IPS DF 6.9 (cell line): ENCODE data around the gene SPATA25.
A peak's percentile ranks its signal among the peaks of the same experiment; 100 is the strongest.

Experiments
- DNase-seq: peaks from one replicate; pipeline ENCODE4 v3.0.0-alpha.2; 2013; ENCODE audit warnings: low read depth, low spot score
- H3K27ac ChIP-seq: one replicate; pipeline ENCODE4 v1.5.1; 2013; ENCODE audit warnings: low read length, control low read depth
- H3K27me3 ChIP-seq: 2 replicates; pipeline ENCODE4 v1.6.1; 2013; ENCODE audit warnings: mild to moderate bottlenecking, low read length; ENCODE audit not compliant: control insufficient read depth, insufficient read depth
- H3K36me3 ChIP-seq: 2 replicates; pipeline ENCODE4 v1.6.1; 2013; ENCODE audit warnings: low read length; ENCODE audit not compliant: control insufficient read depth, insufficient read depth
- H3K4me1 ChIP-seq: 2 replicates; pipeline ENCODE4 v1.6.1; 2013; ENCODE audit warnings: low read length; ENCODE audit not compliant: control insufficient read depth, insufficient read depth
- H3K4me3 ChIP-seq: 2 replicates; pipeline ENCODE4 v1.5.1; 2013; ENCODE audit warnings: mild to moderate bottlenecking, low read length
- H3K9me3 ChIP-seq: 2 replicates; pipeline ENCODE4 v1.6.1; 2013; ENCODE audit warnings: low read length, inconsistent platforms; ENCODE audit not compliant: control insufficient read depth, insufficient read depth
- WGBS: extraction: QIAGEN DNeasy Blood & Tissue Kit; methylation state at CpG from one replicate; pipeline ENCODE4 v1.1.7; 2013; ENCODE audit warnings: mixed read lengths, missing lambda C conversion rate; ENCODE audit not compliant: insufficient read length, insufficient coverage; 5-methylcytosine and 5-hydroxymethylcytosine counted together

Gene SPATA25

GRCh38 chr20:45924391-45925261 is 37.2 kb upstream of the SPATA25 start:
- no peak for DNase-seq
- H3K27me3 ChIP-seq, result no peaks in the 10 kb centered on the region
- H3K4me3 ChIP-seq, result no peak overlapping the region
- H3K27ac ChIP-seq, result no peak overlapping the region
- H3K36me3 ChIP-seq, result no peaks in the 10 kb centered on the region
- H3K4me1 ChIP-seq, result peaks cover 2% of the 10 kb centered on the region; the same call in 1 of the 2 replicates
- H3K9me3 ChIP-seq, result no peaks in the 10 kb centered on the region
- no CpG with 5 or more reads among the region's 21 CpGs for WGBS

GRCh38 chr20:45921337-45922189 is 34.1 kb upstream of the SPATA25 start:
- Histone ChIP-seq H3K4me3 (no peak overlapping the region), H3K4me1 (peaks cover 2% of the 10 kb centered on the region; the same call in 1 of the 2 replicates), H3K27ac (no peak overlapping the region), H3K27me3 (no peaks in the 10 kb centered on the region), H3K36me3 (no peaks in the 10 kb centered on the region), H3K9me3 (no peaks in the 10 kb centered on the region)
- DNase-seq, result no peak
- no CpG with 5 or more reads among the region's 11 CpGs for WGBS

GRCh38 chr20:45920462-45921336 is 33.3 kb upstream of the SPATA25 start:
- no peak overlapping the region for H3K27ac ChIP-seq
- no CpG with 5 or more reads among the region's 9 CpGs for WGBS

GRCh38 chr20:45919542-45920399 is 32.3 kb upstream of the SPATA25 start:
- no CpG with 5 or more reads among the region's 11 CpGs for WGBS
- Histone ChIP-seq H3K4me1 (no peaks in the 10 kb centered on the region), H3K36me3 (no peaks in the 10 kb centered on the region), H3K4me3 (no peak overlapping the region), H3K9me3 (no peaks in the 10 kb centered on the region), H3K27me3 (no peaks in the 10 kb centered on the region), H3K27ac (no peak overlapping the region)
- no peak for DNase-seq

More at GRCh38 chr20:45920462-45921336, 33.3 kb upstream of the SPATA25 start:
- no peak for DNase-seq
- no peaks in the 10 kb centered on the region for H3K9me3 ChIP-seq
- H3K4me1 ChIP-seq, result no peaks in the 10 kb centered on the region
- H3K27me3 ChIP-seq, result no peaks in the 10 kb centered on the region
- no peaks in the 10 kb centered on the region for H3K36me3 ChIP-seq
- H3K4me3 ChIP-seq, result no peak overlapping the region

DNA sequence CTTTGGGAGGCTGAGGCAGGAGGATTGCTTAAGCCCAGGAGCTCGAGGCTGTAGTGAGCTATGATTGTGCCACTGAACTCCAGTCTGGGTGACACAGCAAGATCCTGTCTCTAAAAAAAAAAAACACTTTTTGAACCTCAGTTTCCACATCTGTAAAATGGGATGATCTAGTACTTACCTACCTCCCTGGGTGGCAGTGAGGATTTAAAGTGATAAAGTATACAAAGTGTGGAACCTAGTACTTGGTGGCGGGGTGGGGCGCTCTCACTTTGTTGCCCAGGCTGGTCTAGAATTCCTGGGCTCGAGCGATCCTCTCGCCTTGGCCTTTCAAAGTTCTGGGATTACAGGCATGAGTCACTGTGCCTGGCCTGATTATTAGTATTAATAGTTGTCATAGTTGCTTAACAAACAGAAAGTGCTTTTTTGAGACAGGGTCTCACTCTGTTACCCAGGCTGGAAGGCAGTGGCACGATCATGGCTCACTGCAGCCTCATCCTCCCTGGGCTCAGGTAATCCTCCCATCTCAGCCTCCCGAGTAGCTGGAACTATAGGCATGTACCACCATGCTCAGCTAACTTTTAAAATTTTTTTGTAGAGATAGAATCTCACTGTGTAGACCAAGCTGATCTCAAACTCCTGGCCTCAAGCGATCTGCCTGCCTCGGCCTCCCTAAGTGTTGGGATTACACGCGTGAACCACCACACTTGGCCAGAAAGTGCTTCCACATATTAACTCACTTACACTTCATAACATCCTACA is 31.5 kb upstream of the SPATA25 start:
- Histone ChIP-seq H3K27ac (no peak overlapping the region), H3K9me3 (no peaks in the 10 kb centered on the region), H3K4me3 (no peak overlapping the region), H3K27me3 (no peaks in the 10 kb centered on the region), H3K36me3 (no peaks in the 10 kb centered on the region), H3K4me1 (no peaks in the 10 kb centered on the region)
- no peak for DNase-seq
- no CpG with 5 or more reads among the region's 12 CpGs for WGBS

DNA sequence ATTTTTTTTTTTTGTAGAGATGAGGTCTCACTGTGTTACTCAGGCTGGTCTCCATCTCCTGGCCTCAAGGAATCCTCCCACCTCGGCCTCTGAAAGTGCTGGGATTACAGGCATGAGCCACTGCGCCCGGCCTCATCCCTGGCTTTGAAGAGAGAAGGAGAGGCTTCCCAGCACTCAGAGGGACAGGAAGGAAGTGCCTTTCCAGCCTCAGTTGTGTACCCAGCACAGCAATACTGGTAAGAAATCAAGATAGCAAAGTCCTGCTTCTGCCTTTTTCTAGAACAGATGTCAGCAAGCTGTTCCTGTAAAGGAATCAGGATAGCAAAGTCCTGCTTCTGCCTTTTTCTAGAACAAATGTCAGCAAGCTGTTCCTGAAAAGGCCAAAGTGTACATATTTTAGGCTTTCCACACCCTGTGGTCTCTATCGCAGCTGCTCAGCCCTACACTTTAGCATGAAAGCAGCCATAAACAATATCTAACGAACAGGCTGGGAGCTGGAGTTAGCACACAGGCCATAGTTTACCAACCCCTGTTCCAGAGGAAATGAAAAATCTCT is 30.8 kb upstream of the SPATA25 start:
- no peak for DNase-seq
- Histone ChIP-seq H3K27me3 (no peaks in the 10 kb centered on the region), H3K27ac (no peak overlapping the region), H3K4me3 (no peak overlapping the region), H3K4me1 (no peaks in the 10 kb centered on the region), H3K9me3 (no peaks in the 10 kb centered on the region), H3K36me3 (no peaks in the 10 kb centered on the region)
- no CpG with 5 or more reads among the region's 5 CpGs for WGBS

- Histone ChIP-seq H3K9me3 (no peaks in the 10 kb centered on the region), H3K4me3 (no peak overlapping the region), H3K36me3 (no peaks in the 10 kb centered on the region), H3K27me3 (no peaks in the 10 kb centered on the region), H3K4me1 (no peaks in the 10 kb centered on the region), H3K27ac (no peak overlapping the region)
- DNase-seq, result no peak
- no CpG with 5 or more reads among the region's 5 CpGs for WGBS
Measured at GRCh38 chr20:45917790-45918141, 30.3 kb upstream of the SPATA25 start.

- Histone ChIP-seq H3K27me3 (no peaks in the 10 kb centered on the region), H3K4me3 (no peak overlapping the region), H3K9me3 (no peaks in the 10 kb centered on the region), H3K27ac (no peak overlapping the region), H3K36me3 (0 out of 2 replicates have a peak, but pooled peaks cover 5% of the 10 kb centered on the region), H3K4me1 (peaks cover 3% of the 10 kb centered on the region; the same call in 1 of the 2 replicates)
- no CpG with 5 or more reads among the region's 5 CpGs for WGBS
- DNase-seq, result no peak
Measured at GRCh38 chr20:45913116-45913515, 25.7 kb upstream of the SPATA25 start.

DNA sequence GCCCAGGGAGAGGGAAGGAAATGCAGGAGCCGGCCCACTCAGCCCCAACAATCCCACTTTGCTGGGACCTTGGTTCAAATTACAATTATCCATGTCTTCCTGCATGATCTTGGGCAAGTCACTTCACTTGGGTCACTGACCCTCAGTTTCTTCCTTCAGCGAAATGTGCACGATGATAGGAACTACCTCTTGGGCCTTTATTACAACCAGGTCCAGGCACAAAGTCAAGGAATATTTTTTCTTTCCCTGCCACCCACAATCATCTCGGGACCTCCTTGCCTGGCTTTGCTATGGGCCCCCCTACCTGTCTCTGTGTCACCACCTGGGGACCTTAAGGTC is 24.9 kb upstream of the SPATA25 start:
- no peak for DNase-seq
- Histone ChIP-seq H3K27me3 (no peaks in the 10 kb centered on the region), H3K4me3 (peak overlapping the region; percentile 69; the same call in 1 of the 2 replicates), H3K4me1 (peaks cover 3% of the 10 kb centered on the region; the same call in 1 of the 2 replicates), H3K9me3 (no peaks in the 10 kb centered on the region), H3K27ac (no peak overlapping the region), H3K36me3 (peaks cover 9% of the 10 kb centered on the region; the same call in 1 of the 2 replicates)
- no CpG with 5 or more reads among the region's 4 CpGs for WGBS
